H1 (cell line): ENCODE results near the gene MROH8. TPM values are rescaled to one million over a fixed set of nuclear protein-coding genes. Genes with fewer than 3 reads are reported as not detected.

Experiments used
- CTCF ChIA-PET: fragments of 300-600 bp; sonication (Branson Sonifier 250); formaldehyde crosslinking; loops from one replicate; lab custom pipeline; 2021; ENCODE audit not compliant: partially characterized antibody; lab: Charles Lee
- POLR2A ChIA-PET: fragments of 300-600 bp; sonication (Branson Sonifier 250); formaldehyde crosslinking; loops from one replicate; lab custom pipeline; 2021; ENCODE audit warnings: inconsistent platforms; ENCODE audit not compliant: partially characterized antibody; lab: Charles Lee
- DNase-seq, 2 experiments: peaks; one replicate each; pipeline versions ENCODE4 v3.0.0 to v3.0.0-alpha.2; 2010 to 2022; ENCODE audit warnings: low spot score in 2 of 2, low read depth in 1 of 2, mixed read lengths in 1 of 2
- FAIRE-seq: peaks from 2 replicates; lab custom pipeline; 2011; peaks lifted over from hg19 to GRCh38; lab: Jason Lieb, UNC
- H2AFZ ChIP-seq: 2 replicates; pipeline ENCODE4 v1.8.1; 2012; ENCODE audit warnings: low read length, inconsistent platforms
- H2AK5ac ChIP-seq: 2 replicates; pipeline ENCODE4 v1.6.1; 2013; ENCODE audit warnings: low read depth, low read length
- H2BK120ac ChIP-seq: replicated peaks from 2 replicates; pipeline ENCODE3; 2013; ENCODE audit warnings: low read depth, low read length, inconsistent platforms
- H2BK12ac ChIP-seq: 2 replicates; pipeline ENCODE4 v1.6.1; 2013; ENCODE audit warnings: low read depth, low read length
- H2BK15ac ChIP-seq: 2 replicates; pipeline ENCODE4 v1.6.1; 2013; ENCODE audit warnings: low read length
- H2BK20ac ChIP-seq: 2 replicates; pipeline ENCODE4 v1.6.1; 2013; ENCODE audit warnings: low read length
- H2BK5ac ChIP-seq: 2 replicates; pipeline ENCODE4 v1.6.1; 2013; ENCODE audit warnings: low read depth, low read length
- H3K14ac ChIP-seq: 2 replicates; pipeline ENCODE4 v1.6.1; 2013; ENCODE audit warnings: inconsistent platforms; ENCODE audit not compliant: insufficient read length
- H3K18ac ChIP-seq: 2 replicates; pipeline ENCODE4 v1.6.1; 2013; ENCODE audit warnings: low read length; ENCODE audit errors: extremely low read depth
- H3K23ac ChIP-seq: 2 replicates; pipeline ENCODE4 v1.6.1; 2013; ENCODE audit warnings: inconsistent platforms; ENCODE audit not compliant: insufficient read length
- H3K23me2 ChIP-seq: 2 replicates; pipeline ENCODE4 v1.6.1; 2013; ENCODE audit warnings: low read depth, low read length
- H3K27ac ChIP-seq: 2 replicates; pipeline ENCODE4 v1.6.1; 2011; ENCODE audit warnings: low read depth, low read length, inconsistent platforms
- H3K27me3 ChIP-seq, 4 experiments: replicated peaks in 1 of 4; 1 replicate in 1 of 4; 2 replicates in 3 of 4; pipeline versions ENCODE4 v1.6.1 to v1.8.1; 2011 to 2013; ENCODE audit warnings: low read length in 3 of 4, mild to moderate bottlenecking in 3 of 4, inconsistent platforms in 2 of 4, mixed read lengths in 2 of 4, moderate library complexity in 1 of 4; ENCODE audit not compliant: control insufficient read depth in 3 of 4, insufficient read depth in 3 of 4; ENCODE audit errors: extremely low read depth in 1 of 4
- H3K36me3 ChIP-seq, 4 experiments: 2 replicates each; pipeline versions ENCODE4 v1.6.1 to v1.8.1; 2011 to 2013; ENCODE audit warnings: mild to moderate bottlenecking in 4 of 4, low read length in 3 of 4, moderate library complexity in 2 of 4, control low read depth in 1 of 4, inconsistent platforms in 1 of 4; ENCODE audit not compliant: insufficient read depth in 4 of 4, control insufficient read depth in 2 of 4
- H3K4ac ChIP-seq: replicated peaks from 2 replicates; pipeline ENCODE3; 2013; ENCODE audit warnings: low read length, low read depth, mixed read lengths, inconsistent platforms; ENCODE audit not compliant: insufficient read length
- H3K4me1 ChIP-seq, 4 experiments: replicated peaks in 1 of 4; 1 replicate in 1 of 4; 2 replicates in 3 of 4; pipeline versions ENCODE4 v1.6.1 to v1.8.1; 2011 to 2013; ENCODE audit warnings: low read length in 3 of 4, inconsistent platforms in 2 of 4, mixed read lengths in 1 of 4; ENCODE audit not compliant: insufficient read depth in 4 of 4, control insufficient read depth in 3 of 4
- H3K4me2 ChIP-seq, 2 experiments: 2 replicates each; pipeline versions ENCODE4 v1.6.1 to v1.8.1; 2011 to 2013; ENCODE audit warnings: low read depth in 2 of 2, low read length in 2 of 2, control low read depth in 1 of 2, inconsistent platforms in 1 of 2, mild to moderate bottlenecking in 1 of 2; ENCODE audit not compliant: insufficient read depth in 1 of 2
- H3K4me3 ChIP-seq, 4 experiments: fragments of 200-600, 300-600 bp in 1 of 4; sonication (generic), shearing (Covaris generic), sonication (Bioruptor Twin) in 1 of 4; 2 replicates each; pipeline versions ENCODE4 v1.5.1 to v1.8.1; 2011 to 2016; ENCODE audit warnings: low read length in 4 of 4, low read depth in 3 of 4, control low read depth in 2 of 4, inconsistent platforms in 2 of 4, mild to moderate bottlenecking in 2 of 4, mixed read lengths in 1 of 4, moderate library complexity in 1 of 4; ENCODE audit not compliant: insufficient read depth in 2 of 4; ENCODE audit errors: extremely low read depth in 1 of 4
- H3K56ac ChIP-seq: replicated peaks from 2 replicates; pipeline ENCODE3; 2013; ENCODE audit warnings: low read depth, mild to moderate bottlenecking, mixed read lengths, low read length, inconsistent platforms; ENCODE audit not compliant: insufficient read length
- H3K79me1 ChIP-seq: 2 replicates; pipeline ENCODE4 v1.6.1; 2013; ENCODE audit warnings: low read depth, low read length, control low read depth
- H3K79me2 ChIP-seq, 2 experiments: 2 replicates each; pipeline versions ENCODE4 v1.6.1 to v1.8.1; 2012 to 2013; ENCODE audit warnings: low read length in 2 of 2, mild to moderate bottlenecking in 2 of 2, inconsistent platforms in 1 of 2; ENCODE audit not compliant: insufficient read depth in 2 of 2, control insufficient read depth in 1 of 2
- H3K9ac ChIP-seq, 4 experiments: replicated peaks in 1 of 4; 1 replicate in 1 of 4; 2 replicates in 3 of 4; pipeline versions ENCODE4 v1.6.1 to v1.8.1; 2011 to 2013; ENCODE audit warnings: low read depth in 3 of 4, low read length in 3 of 4, control low read depth in 2 of 4, mild to moderate bottlenecking in 2 of 4, moderate library complexity in 2 of 4, inconsistent platforms in 1 of 4; ENCODE audit errors: extremely low read depth in 1 of 4
- H3K9me3 ChIP-seq, 2 experiments: 2 replicates each; pipeline versions ENCODE4 v1.6.1 to v1.8.1; 2012 to 2013; ENCODE audit warnings: mild to moderate bottlenecking in 2 of 2, moderate library complexity in 2 of 2, control low read depth in 1 of 2, inconsistent platforms in 1 of 2, low read depth in 1 of 2, low read length in 1 of 2, mixed read lengths in 1 of 2; ENCODE audit not compliant: insufficient read depth in 2 of 2
- H4K20me1 ChIP-seq, 2 experiments: replicated peaks in 1 of 2; 2 replicates each; pipeline versions ENCODE3 to v1.8.1; 2011 to 2013; ENCODE audit warnings: inconsistent platforms in 2 of 2, low read length in 2 of 2, mild to moderate bottlenecking in 1 of 2; ENCODE audit not compliant: insufficient read depth in 2 of 2, control insufficient read depth in 1 of 2
- H4K5ac ChIP-seq: 2 replicates; pipeline ENCODE4 v1.6.1; 2013; ENCODE audit warnings: low read length, low read depth, mixed read lengths, inconsistent platforms; ENCODE audit not compliant: insufficient read length
- H4K8ac ChIP-seq: 2 replicates; pipeline ENCODE4 v1.8.0; 2013; ENCODE audit warnings: mild to moderate bottlenecking, moderate library complexity, low read length, inconsistent platforms; ENCODE audit not compliant: insufficient read depth; ENCODE audit errors: extremely low read depth
- H4K91ac ChIP-seq: replicated peaks from 2 replicates; pipeline ENCODE3; 2013; ENCODE audit warnings: low read length, mixed read lengths, inconsistent platforms; ENCODE audit not compliant: insufficient read length
- BRCA1 ChIP-seq: IDR thresholded peaks from 2 replicates; pipeline ENCODE4 v1.6.1; 2012; ENCODE audit warnings: low read depth, low read length, improper control_type of control experiment
- CHD2 ChIP-seq: IDR thresholded peaks from 2 replicates; pipeline ENCODE4 v1.6.1; 2012; ENCODE audit warnings: low read length, improper control_type of control experiment
- CTCF ChIP-seq, 3 experiments: IDR thresholded peaks; 1 replicate in 2 of 3; 2 replicates in 1 of 3; pipeline versions ENCODE4 v1.5.1 to v1.6.1; 2011; ENCODE audit warnings: low read length in 3 of 3, mild to moderate bottlenecking in 3 of 3, inconsistent platforms in 2 of 3, low read depth in 1 of 3, moderate library complexity in 1 of 3; ENCODE audit not compliant: insufficient read depth in 1 of 3; ENCODE audit errors: control extremely low read depth in 1 of 3
- EGR1 ChIP-seq: IDR thresholded peaks from 2 replicates; pipeline ENCODE4 v1.6.1; 2011; ENCODE audit warnings: low read depth, low read length, borderline replicate concordance
- GTF2F1 ChIP-seq: IDR thresholded peaks from 2 replicates; pipeline ENCODE4 v1.6.1; 2012; ENCODE audit warnings: low read depth, low read length, improper control_type of control experiment, borderline replicate concordance
- RAD21 ChIP-seq, 2 experiments: IDR thresholded peaks in 1 of 2; conservative IDR thresholded peaks in 1 of 2; 2 replicates each; pipeline ENCODE4 v1.6.1; 2011; ENCODE audit warnings: low read depth in 2 of 2, low read length in 2 of 2, improper control_type of control experiment in 1 of 2, inconsistent platforms in 1 of 2, mild to moderate bottlenecking in 1 of 2, moderate library complexity in 1 of 2
- SRF ChIP-seq: IDR thresholded peaks from 2 replicates; pipeline ENCODE4 v1.6.1; 2011; ENCODE audit warnings: mild to moderate bottlenecking, low read depth, low read length, moderate library complexity
- SUZ12 ChIP-seq: fragments of 200-600 bp; sonication (generic); IDR thresholded peaks from 2 replicates; pipeline ENCODE4 v1.6.1; 2012; ENCODE audit warnings: mild to moderate bottlenecking, inconsistent platforms, low read length, moderate library complexity, mixed read lengths
- WGBS, 2 experiments: shearing (Covaris generic) in 1 of 2; methylation state at CpG; one replicate each; pipeline versions ENCODE4 v1.1.6 to v1.1.7; 2013 to 2015; ENCODE audit warnings: low lambda C conversion rate in 2 of 2, mixed read lengths in 2 of 2, inconsistent platforms in 1 of 2, low coverage in 1 of 2, missing lambda C conversion rate in 1 of 2; ENCODE audit not compliant: insufficient replicate concordance in 2 of 2, insufficient coverage in 1 of 2, insufficient read length in 1 of 2; ENCODE audit errors: extremely low coverage in 1 of 2, missing lambda C conversion rate in 1 of 2; 5-methylcytosine and 5-hydroxymethylcytosine counted together
- polyA plus RNA-seq, 7 experiments: library from polyadenylated mRNA; depleted of rRNA in 3 of 7; stranded (reverse) in 5 of 7; unstranded in 2 of 7; fragments of >200 nt in 5 of 7; fragments of 200-250 nt in 2 of 7; gene quantifications; 1 replicate in 5 of 7; 2 replicates in 1 of 7; 4 replicates in 1 of 7; pipeline versions ENCODE4 v1.2.1 to v1.2.3, GENCODE V29; 2011 to 2013; ENCODE audit warnings: missing spikeins in 2 of 7, mixed read lengths in 2 of 7
- total RNA-seq: library from RNA; stranded (reverse); fragmentation: NEBNext Ultra II Directional; extraction: Animal tissue kit (Norgen Biotek cat#: 25700); gene quantifications from 2 replicates; pipeline ENCODE4 v1.2.1, GENCODE V29; 2021

Gene MROH8
- total and polyA plus RNA-seq, 2 of the 8 experiments (the other 6 are each of a cell fraction or from before 2014, with no cell fraction given), result 0.50 to 0.86 TPM

DNA sequence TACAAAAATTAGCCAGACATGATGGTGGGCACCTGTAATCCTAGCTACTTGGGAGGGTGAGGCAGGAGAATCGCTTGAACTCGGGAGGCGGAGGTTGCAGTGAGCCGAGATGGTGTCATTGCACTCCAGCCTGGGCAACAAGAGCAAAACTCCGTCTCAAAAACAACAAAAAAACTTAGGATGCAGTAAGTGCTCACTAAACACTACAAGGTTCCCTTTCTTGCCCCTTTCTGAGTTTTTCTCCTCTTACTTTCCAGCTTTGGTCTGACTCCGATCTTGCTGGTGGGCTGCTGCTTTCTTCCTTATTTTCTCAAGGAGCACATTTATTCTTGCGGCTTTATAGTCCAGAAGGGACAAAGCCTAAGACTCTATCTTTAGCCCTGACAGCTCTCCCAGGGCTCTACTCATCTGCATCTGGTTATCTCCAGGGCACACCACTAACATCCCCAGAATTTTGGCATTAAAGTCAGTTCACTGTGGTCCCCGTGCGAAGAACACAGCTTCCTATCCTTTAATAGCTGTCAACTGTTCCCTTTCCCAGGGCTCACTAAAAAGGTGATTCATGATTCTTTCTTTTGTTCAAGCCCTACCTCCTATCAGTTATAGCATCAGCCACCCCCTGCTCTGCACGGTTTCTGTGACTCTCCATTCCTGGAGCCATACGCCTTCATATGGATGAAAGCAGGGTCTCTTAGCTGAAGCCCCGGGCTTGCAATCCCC lies 17.4 kb downstream of the MROH8 start:
- no peaks in the 10 kb centered on the region; the same call in 1 of the 2 replicates for H3K23me2 ChIP-seq
- no peak overlapping the region for H4K91ac ChIP-seq
- no peak overlapping the region for H3K27ac ChIP-seq
- TF ChIP-seq SUZ12 (no peak), SRF (no peak), GTF2F1 (no peak), EGR1 (no peak), CHD2 (no peak), CTCF (IDR thresholded peaks at IDR 0.05; ENCODE audit: control extremely low read depth in 1 of 3, insufficient read depth in 1 of 3, low read depth in 1 of 3, low read length in 3 of 3) (no peak), BRCA1 (no peak), RAD21 (IDR thresholded peaks at IDR 0.05 in 1 of 2, conservative IDR thresholded peaks at IDR 0.05 in 1 of 2; ENCODE audit: low read depth in 2 of 2, low read length in 2 of 2) (no peak)
- no peaks in the 10 kb centered on the region for H3K4me1 ChIP-seq
- no peak overlapping the region for H2BK15ac ChIP-seq
- no peaks in the 10 kb centered on the region for H3K79me1 ChIP-seq
- H2BK5ac ChIP-seq, result no peak overlapping the region
- no peak overlapping the region for H4K5ac ChIP-seq
- H3K56ac ChIP-seq, result no peak overlapping the region
- H3K36me3 ChIP-seq, result no peaks in the 10 kb centered on the region
- no peak overlapping the region for H3K4ac ChIP-seq
- H3K79me2 ChIP-seq, result no peaks in the 10 kb centered on the region
- ChIA-PET CTCF (interaction anchor here (0.8 kb wide), 1 partner anchor 34 kb away, joined by 3 read pairs; no protein-coding TSS in a partner anchor), POLR2A (interaction anchor here (0.9 to 1.9 kb wide), 4 partner anchors 15 to 67 kb away, joined by 3 to 5 read pairs (median 4); partner anchors contain the start of genes MROH8 and RPN2)
- no peak overlapping the region for H2BK20ac ChIP-seq
- no peak overlapping the region for H2AK5ac ChIP-seq
- H3K9me3 ChIP-seq, result no peaks in the 10 kb centered on the region
- no peak overlapping the region for H2AFZ ChIP-seq
- no peaks in the 10 kb centered on the region for H3K27me3 ChIP-seq
- no peak overlapping the region for H3K4me3 ChIP-seq
- DNase-seq (no peak), FAIRE-seq (no peak)
- H3K23ac ChIP-seq, result no peak overlapping the region
- H3K14ac ChIP-seq, result no peak overlapping the region
- H4K8ac ChIP-seq, result no peak overlapping the region
- no peak overlapping the region for H2BK12ac ChIP-seq
- WGBS, 2 experiments, result 80% methylated on average over 12 of the region's 12 CpGs; no CpG with 5 or more reads in 1 of the 2 experiments
- H3K18ac ChIP-seq, result no peak overlapping the region
- H3K4me2 ChIP-seq, result no peak overlapping the region
- H4K20me1 ChIP-seq, result no peaks in the 10 kb centered on the region
- H2BK120ac ChIP-seq, result no peak overlapping the region
- H3K9ac ChIP-seq, result no peak overlapping the region
